Measurements from ENCODE around the gene LBX1.

DNA sequence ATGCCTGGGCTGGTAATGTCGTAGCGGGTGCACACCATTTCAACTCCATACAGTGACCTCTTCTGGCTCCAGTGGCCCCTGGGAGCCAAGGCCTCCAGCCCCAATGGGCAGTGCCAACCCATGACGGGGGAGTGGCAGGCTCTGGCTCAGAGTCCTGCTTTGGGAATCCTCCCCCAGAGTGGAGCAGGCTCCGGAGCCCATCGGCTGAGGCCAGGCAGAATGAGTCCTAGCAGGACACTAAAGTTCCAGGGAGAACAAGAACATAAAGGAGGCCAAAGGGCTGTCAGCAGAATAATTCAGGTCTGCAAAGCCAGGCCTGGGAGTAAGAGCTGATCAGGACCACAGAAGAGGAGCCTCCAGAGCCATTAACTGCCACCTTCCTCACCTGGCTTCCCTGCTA, 33.3 kb downstream of the LBX1 start:
- TF ChIP-seq, protein P1, sequence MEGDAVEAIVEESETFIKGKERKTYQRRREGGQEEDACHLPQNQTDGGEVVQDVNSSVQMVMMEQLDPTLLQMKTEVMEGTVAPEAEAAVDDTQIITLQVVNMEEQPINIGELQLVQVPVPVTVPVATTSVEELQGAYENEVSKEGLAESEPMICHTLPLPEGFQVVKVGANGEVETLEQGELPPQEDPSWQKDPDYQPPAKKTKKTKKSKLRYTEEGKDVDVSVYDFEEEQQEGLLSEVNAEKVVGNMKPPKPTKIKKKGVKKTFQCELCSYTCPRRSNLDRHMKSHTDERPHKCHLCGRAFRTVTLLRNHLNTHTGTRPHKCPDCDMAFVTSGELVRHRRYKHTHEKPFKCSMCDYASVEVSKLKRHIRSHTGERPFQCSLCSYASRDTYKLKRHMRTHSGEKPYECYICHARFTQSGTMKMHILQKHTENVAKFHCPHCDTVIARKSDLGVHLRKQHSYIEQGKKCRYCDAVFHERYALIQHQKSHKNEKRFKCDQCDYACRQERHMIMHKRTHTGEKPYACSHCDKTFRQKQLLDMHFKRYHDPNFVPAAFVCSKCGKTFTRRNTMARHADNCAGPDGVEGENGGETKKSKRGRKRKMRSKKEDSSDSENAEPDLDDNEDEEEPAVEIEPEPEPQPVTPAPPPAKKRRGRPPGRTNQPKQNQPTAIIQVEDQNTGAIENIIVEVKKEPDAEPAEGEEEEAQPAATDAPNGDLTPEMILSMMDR (IDR thresholded peaks at IDR 0.05), result no peak
- TF ChIP-seq POLR2A (IDR thresholded peaks at IDR 0.05), result no peak
